ENCODE measurements around the gene FBLN5. TPM values are rescaled to one million over a fixed set of nuclear protein-coding genes. Genes with fewer than 3 reads are reported as not detected.

FBLN5 gene
- total and polyA plus RNA-seq, 4 donors = 3.9 to 21.8 (median 14.8) TPM

- TF ChIP-seq, protein P1, sequence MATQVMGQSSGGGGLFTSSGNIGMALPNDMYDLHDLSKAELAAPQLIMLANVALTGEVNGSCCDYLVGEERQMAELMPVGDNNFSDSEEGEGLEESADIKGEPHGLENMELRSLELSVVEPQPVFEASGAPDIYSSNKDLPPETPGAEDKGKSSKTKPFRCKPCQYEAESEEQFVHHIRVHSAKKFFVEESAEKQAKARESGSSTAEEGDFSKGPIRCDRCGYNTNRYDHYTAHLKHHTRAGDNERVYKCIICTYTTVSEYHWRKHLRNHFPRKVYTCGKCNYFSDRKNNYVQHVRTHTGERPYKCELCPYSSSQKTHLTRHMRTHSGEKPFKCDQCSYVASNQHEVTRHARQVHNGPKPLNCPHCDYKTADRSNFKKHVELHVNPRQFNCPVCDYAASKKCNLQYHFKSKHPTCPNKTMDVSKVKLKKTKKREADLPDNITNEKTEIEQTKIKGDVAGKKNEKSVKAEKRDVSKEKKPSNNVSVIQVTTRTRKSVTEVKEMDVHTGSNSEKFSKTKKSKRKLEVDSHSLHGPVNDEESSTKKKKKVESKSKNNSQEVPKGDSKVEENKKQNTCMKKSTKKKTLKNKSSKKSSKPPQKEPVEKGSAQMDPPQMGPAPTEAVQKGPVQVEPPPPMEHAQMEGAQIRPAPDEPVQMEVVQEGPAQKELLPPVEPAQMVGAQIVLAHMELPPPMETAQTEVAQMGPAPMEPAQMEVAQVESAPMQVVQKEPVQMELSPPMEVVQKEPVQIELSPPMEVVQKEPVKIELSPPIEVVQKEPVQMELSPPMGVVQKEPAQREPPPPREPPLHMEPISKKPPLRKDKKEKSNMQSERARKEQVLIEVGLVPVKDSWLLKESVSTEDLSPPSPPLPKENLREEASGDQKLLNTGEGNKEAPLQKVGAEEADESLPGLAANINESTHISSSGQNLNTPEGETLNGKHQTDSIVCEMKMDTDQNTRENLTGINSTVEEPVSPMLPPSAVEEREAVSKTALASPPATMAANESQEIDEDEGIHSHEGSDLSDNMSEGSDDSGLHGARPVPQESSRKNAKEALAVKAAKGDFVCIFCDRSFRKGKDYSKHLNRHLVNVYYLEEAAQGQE (IDR thresholded peaks at IDR 0.05) = no peak
- TF ChIP-seq HNF4G (IDR thresholded peaks at IDR 0.05) = no peak
- no peak for TF ChIP-seq TAF1 (conservative IDR thresholded peaks at IDR 0.05)
- no peak for TF ChIP-seq YY1 (IDR thresholded peaks at IDR 0.05)
- TF ChIP-seq FOXA1 (IDR thresholded peaks at IDR 0.05) = no peak
- no peak for TF ChIP-seq GABPA (IDR thresholded peaks at IDR 0.05 in 1 of 2, conservative IDR thresholded peaks at IDR 0.05 in 1 of 2)
- no peak for TF ChIP-seq RXRA (IDR thresholded peaks at IDR 0.05)
- no peak for TF ChIP-seq SP1 (IDR thresholded peaks at IDR 0.05)
- TF ChIP-seq, protein P2, sequence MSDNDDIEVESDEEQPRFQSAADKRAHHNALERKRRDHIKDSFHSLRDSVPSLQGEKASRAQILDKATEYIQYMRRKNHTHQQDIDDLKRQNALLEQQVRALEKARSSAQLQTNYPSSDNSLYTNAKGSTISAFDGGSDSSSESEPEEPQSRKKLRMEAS (IDR thresholded peaks at IDR 0.05) = no peak
- no peak for TF ChIP-seq JUND (IDR thresholded peaks at IDR 0.05)
- no peak for TF ChIP-seq ATF3 (IDR thresholded peaks at IDR 0.05)
- TF ChIP-seq EGR1 (IDR thresholded peaks at IDR 0.05; ENCODE audit: low read depth in 2 of 2) = no peak
- TF ChIP-seq RAD21 (IDR thresholded peaks at IDR 0.05) = no peak
These were observed 68.3 kb downstream of the FBLN5 start (continued) for GRCh38 chr14:91879196-91879595.

GRCh38 chr14:91878274-91878673, 69.2 kb downstream of the FBLN5 start:
- no peak overlapping the region for H3K27ac ChIP-seq (ENCODE audit: low read depth in 1 of 2, low read length in 2 of 2)
- H3K27me3 ChIP-seq (ENCODE audit: control insufficient read depth in 4 of 4, insufficient read depth in 4 of 4, low read length in 3 of 4) = no peaks in the 10 kb centered on the region
- WGBS = 97% methylated on average over 5 of the region's 5 CpGs
- TF ChIP-seq RAD21 (IDR thresholded peaks at IDR 0.05) = no peak
- TF ChIP-seq, protein P3, sequence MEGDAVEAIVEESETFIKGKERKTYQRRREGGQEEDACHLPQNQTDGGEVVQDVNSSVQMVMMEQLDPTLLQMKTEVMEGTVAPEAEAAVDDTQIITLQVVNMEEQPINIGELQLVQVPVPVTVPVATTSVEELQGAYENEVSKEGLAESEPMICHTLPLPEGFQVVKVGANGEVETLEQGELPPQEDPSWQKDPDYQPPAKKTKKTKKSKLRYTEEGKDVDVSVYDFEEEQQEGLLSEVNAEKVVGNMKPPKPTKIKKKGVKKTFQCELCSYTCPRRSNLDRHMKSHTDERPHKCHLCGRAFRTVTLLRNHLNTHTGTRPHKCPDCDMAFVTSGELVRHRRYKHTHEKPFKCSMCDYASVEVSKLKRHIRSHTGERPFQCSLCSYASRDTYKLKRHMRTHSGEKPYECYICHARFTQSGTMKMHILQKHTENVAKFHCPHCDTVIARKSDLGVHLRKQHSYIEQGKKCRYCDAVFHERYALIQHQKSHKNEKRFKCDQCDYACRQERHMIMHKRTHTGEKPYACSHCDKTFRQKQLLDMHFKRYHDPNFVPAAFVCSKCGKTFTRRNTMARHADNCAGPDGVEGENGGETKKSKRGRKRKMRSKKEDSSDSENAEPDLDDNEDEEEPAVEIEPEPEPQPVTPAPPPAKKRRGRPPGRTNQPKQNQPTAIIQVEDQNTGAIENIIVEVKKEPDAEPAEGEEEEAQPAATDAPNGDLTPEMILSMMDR (IDR thresholded peaks at IDR 0.05; ENCODE audit: low read depth, low read length, missing input control) = no peak
- TF ChIP-seq, protein P4, sequence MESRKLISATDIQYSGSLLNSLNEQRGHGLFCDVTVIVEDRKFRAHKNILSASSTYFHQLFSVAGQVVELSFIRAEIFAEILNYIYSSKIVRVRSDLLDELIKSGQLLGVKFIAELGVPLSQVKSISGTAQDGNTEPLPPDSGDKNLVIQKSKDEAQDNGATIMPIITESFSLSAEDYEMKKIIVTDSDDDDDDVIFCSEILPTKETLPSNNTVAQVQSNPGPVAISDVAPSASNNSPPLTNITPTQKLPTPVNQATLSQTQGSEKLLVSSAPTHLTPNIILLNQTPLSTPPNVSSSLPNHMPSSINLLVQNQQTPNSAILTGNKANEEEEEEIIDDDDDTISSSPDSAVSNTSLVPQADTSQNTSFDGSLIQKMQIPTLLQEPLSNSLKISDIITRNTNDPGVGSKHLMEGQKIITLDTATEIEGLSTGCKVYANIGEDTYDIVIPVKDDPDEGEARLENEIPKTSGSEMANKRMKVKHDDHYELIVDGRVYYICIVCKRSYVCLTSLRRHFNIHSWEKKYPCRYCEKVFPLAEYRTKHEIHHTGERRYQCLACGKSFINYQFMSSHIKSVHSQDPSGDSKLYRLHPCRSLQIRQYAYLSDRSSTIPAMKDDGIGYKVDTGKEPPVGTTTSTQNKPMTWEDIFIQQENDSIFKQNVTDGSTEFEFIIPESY (IDR thresholded peaks at IDR 0.05) = no peak
- no peak for TF ChIP-seq FOXA2 (IDR thresholded peaks at IDR 0.05)
- TF ChIP-seq JUND (IDR thresholded peaks at IDR 0.05) = no peak
- TF ChIP-seq, protein P1 (IDR thresholded peaks at IDR 0.05) = no peak
- TF ChIP-seq, protein P2 (IDR thresholded peaks at IDR 0.05) = no peak
- no peak for TF ChIP-seq FOXA1 (IDR thresholded peaks at IDR 0.05)
- no peak for TF ChIP-seq NR2F2 (IDR thresholded peaks at IDR 0.05)
- TF ChIP-seq EGR1 (IDR thresholded peaks at IDR 0.05; ENCODE audit: low read depth in 2 of 2) = no peak
- no peak for TF ChIP-seq YY1 (IDR thresholded peaks at IDR 0.05)
- no peak for TF ChIP-seq SP1 (IDR thresholded peaks at IDR 0.05)
- TF ChIP-seq TAF1 (conservative IDR thresholded peaks at IDR 0.05) = no peak
- TF ChIP-seq HNF4G (IDR thresholded peaks at IDR 0.05) = no peak
- no peak for TF ChIP-seq ATF3 (IDR thresholded peaks at IDR 0.05)
- TF ChIP-seq RXRA (IDR thresholded peaks at IDR 0.05) = no peak
- no peak for TF ChIP-seq GABPA (IDR thresholded peaks at IDR 0.05 in 1 of 2, conservative IDR thresholded peaks at IDR 0.05 in 1 of 2)
- TF ChIP-seq HNF4A (conservative IDR thresholded peaks at IDR 0.05) = no peak
- H3K4me3 ChIP-seq (ENCODE audit: low read depth in 1 of 3, low read length in 3 of 3) = no peak overlapping the region
- no peak for DNase-seq (ENCODE audit: low spot score)
- peaks cover 0 to 9% (median 6%) of the 10 kb centered on the region in 4 donors for H3K4me1 ChIP-seq (ENCODE audit: control insufficient read depth in 4 of 4, insufficient read depth in 4 of 4, low read length in 3 of 4)
- no peaks in the 10 kb centered on the region for H3K9me3 ChIP-seq (ENCODE audit: control insufficient read depth in 4 of 4, low read length in 3 of 4)
- H3K36me3 ChIP-seq (ENCODE audit: control insufficient read depth in 4 of 4, insufficient read depth in 3 of 4, low read depth in 1 of 4, low read length in 3 of 4) = peaks cover 0 to 2% (median 0%) of the 10 kb centered on the region in 4 donors
- no peak overlapping the region for H3K9ac ChIP-seq (ENCODE audit: low read depth in 1 of 2, low read length in 2 of 2)

All from liver (tissue), 9 donors.